Psoas muscle (tissue), 8 donors: ENCODE measurements around the gene LMO7. TPM values are rescaled to one million over a fixed set of nuclear protein-coding genes. Genes with fewer than 3 reads are reported as not detected.

Source experiments
- ATAC-seq, 4 donors: fragments of 200-7000 bp; cut with Tn5 transposase; one replicate each; pipeline ENCODE4 v1.9.1; 2020; ENCODE audit warnings: moderate library complexity in 3 of 4, mild to moderate bottlenecking in 2 of 4
- DNase-seq, 2 donors: peaks; one replicate each; pipeline ENCODE4 v3.0.0-alpha.2; 2020
- H3K27ac ChIP-seq: fragments of 200-600 bp; one replicate; pipeline ENCODE4 v1.8.0; 2022
- H3K27me3 ChIP-seq, 3 donors: fragments of 200-600 bp in 1 of 3; one replicate each; pipeline versions ENCODE4 v1.6.1 to v1.8.0; 2013 to 2022; ENCODE audit warnings: low read length in 2 of 3, mild to moderate bottlenecking in 2 of 3, moderate library complexity in 1 of 3; ENCODE audit not compliant: insufficient read depth in 3 of 3
- H3K36me3 ChIP-seq, 2 donors: fragments of 200-600 bp in 1 of 2; one replicate each; pipeline versions ENCODE4 v1.6.1 to v1.8.0; 2013 to 2022; ENCODE audit warnings: low read depth in 1 of 2, mild to moderate bottlenecking in 1 of 2, moderate library complexity in 1 of 2; ENCODE audit not compliant: insufficient read depth in 1 of 2
- H3K4me1 ChIP-seq: fragments of 200-600 bp; one replicate; pipeline ENCODE4 v1.8.0; 2022
- H3K4me3 ChIP-seq: fragments of 200-600 bp; one replicate; pipeline ENCODE4 v1.8.0; 2022; ENCODE audit warnings: mild to moderate bottlenecking
- H3K9me3 ChIP-seq: fragments of 200-600 bp; one replicate; pipeline ENCODE4 v1.8.0; 2022
- WGBS, 3 donors: extraction: QIAGEN DNeasy Blood & Tissue Kit; methylation state at CpG; one replicate each; pipeline versions ENCODE4 v1.1.6 to v1.1.7; 2013; 5-methylcytosine and 5-hydroxymethylcytosine counted together
- intact Hi-C, 2 donors: fragments of 100-400 bp; cut with DNase I; formaldehyde crosslinking; loops; one replicate each; pipeline versions ENCODE4 v1.11.0 to v1.14.2; 2022
- polyA plus RNA-seq, 3 donors: library from polyadenylated mRNA; stranded (reverse); fragments of 200-250 nt; gene quantifications; one replicate each; pipeline ENCODE4 v1.2.3, GENCODE V29; 2013
- total RNA-seq, 4 donors: library from RNA; stranded (reverse); fragmentation: NEBNext Ultra II Directional in 2 of 4; extraction: Animal tissue kit (Norgen Biotek cat#: 25700) in 2 of 4; gene quantifications; one replicate each; pipeline versions ENCODE4 v1.2.1 to v1.2.4, GENCODE V29; 2021 to 2023
- TF ChIP-seq, protein P1 (sequence below): fragments of 200-600 bp; IDR thresholded peaks from one replicate; pipeline ENCODE4 v1.8.0; 2022; ENCODE audit warnings: antibody characterized with exemption
- donor health status: healthy with polysubstance abuse.
- donor health status: DM: no; HTN: no; CAD: no; lungs with moderate emphysema.
- donor health status: Bipolar disorder and iron deficiency.
- donor health status: healthy.
- donor health status: DM: yes; HTN: yes; CAD: no.
- donor health status: DM: no; HTN: no; CAD: no.
- donor health status: DM: no; HTN: no; CAD: no.
- donor health status: DM: yes; HTN: yes; CAD: no.

The LMO7 gene
- total and polyA plus RNA-seq, 7 donors, result 15.3 to 271 (median 97.9) TPM

DNA sequence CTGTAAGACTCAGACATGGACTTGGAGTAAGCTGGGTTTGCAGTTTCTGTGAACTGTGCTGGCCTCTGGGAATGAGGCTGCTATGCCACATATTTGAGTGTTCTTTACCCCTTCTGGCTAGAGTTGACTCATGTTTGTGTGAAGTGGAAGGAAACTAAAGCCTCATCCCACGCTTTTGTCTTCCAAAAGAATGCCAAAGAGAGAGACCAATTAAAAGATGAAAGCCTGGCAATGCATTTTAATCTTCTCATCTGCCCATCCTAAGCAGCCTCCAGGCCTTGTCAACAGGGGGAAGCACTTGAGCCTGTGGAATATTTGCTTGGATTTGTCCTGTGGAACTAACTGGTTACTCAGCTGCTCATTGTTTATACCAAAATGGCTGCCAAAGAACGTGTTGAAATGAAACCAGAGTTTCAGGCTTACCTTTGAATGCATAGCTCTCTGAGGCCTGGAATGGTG lies 49.1 kb downstream of the LMO7 start:
- H3K27me3 ChIP-seq, result no peaks in the 10 kb centered on the region
- 48 to 70% (median 61%) methylated on average over 2 of the region's 2 CpGs for WGBS, 3 donors
- ATAC-seq (peak in 2 of 4 donors; percentile 38 to 56), DNase-seq (no peak)
- intact Hi-C loops, result loop anchor here in 1 of 2 donors (10.0 kb wide), 1 partner anchor 790 kb away; no protein-coding TSS in a partner anchor
- no peaks in the 10 kb centered on the region for H3K4me1 ChIP-seq
- no peaks in the 10 kb centered on the region for H3K36me3 ChIP-seq
- H3K4me3 ChIP-seq, result no peak overlapping the region
- H3K9me3 ChIP-seq, result no peaks in the 10 kb centered on the region
- TF ChIP-seq, protein P1, sequence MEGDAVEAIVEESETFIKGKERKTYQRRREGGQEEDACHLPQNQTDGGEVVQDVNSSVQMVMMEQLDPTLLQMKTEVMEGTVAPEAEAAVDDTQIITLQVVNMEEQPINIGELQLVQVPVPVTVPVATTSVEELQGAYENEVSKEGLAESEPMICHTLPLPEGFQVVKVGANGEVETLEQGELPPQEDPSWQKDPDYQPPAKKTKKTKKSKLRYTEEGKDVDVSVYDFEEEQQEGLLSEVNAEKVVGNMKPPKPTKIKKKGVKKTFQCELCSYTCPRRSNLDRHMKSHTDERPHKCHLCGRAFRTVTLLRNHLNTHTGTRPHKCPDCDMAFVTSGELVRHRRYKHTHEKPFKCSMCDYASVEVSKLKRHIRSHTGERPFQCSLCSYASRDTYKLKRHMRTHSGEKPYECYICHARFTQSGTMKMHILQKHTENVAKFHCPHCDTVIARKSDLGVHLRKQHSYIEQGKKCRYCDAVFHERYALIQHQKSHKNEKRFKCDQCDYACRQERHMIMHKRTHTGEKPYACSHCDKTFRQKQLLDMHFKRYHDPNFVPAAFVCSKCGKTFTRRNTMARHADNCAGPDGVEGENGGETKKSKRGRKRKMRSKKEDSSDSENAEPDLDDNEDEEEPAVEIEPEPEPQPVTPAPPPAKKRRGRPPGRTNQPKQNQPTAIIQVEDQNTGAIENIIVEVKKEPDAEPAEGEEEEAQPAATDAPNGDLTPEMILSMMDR, result no peak
- H3K27ac ChIP-seq, result no peak overlapping the region

DNA sequence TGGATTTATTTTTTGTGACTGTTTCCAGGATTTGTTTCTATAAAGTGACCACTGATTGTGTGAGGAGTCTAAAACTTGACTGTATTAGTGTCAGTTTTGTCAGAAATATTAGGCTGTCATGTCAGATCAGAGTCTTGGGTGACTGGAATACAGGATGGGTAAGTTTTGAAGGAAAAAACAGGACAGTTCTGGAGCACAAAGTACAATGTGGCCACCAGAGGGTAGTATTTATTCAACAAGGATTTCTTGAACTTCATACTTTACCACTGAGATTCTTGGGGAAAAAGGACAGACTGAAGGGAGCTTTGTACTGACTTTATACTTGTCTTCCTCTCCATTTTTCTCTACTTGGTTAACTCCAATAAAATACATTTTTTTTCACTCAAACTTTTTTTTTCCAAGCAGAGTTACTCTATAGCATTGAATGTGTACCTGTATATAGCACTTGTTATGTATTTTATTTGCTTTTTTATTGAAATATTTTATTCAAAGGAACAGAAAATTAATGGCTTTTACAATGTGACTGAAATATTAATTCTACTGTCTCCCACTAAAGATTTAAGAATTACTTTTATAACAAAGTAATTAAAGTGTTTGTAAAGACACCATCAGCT lies 51.1 kb downstream of the LMO7 start:
- TF ChIP-seq, protein P1, result peak; percentile 58
- no peaks in the 10 kb centered on the region for H3K27me3 ChIP-seq
- no peaks in the 10 kb centered on the region for H3K9me3 ChIP-seq
- H3K27ac ChIP-seq, result no peak overlapping the region
- intact Hi-C loops, result loop anchor here in 1 of 2 donors (10.0 kb wide), 1 partner anchor 788 kb away; no protein-coding TSS in a partner anchor
- no peak overlapping the region for H3K4me3 ChIP-seq
- DNase-seq, result no peak
- no peaks in the 10 kb centered on the region for H3K36me3 ChIP-seq
- no peaks in the 10 kb centered on the region for H3K4me1 ChIP-seq
- peak in 1 of 4 donors; percentile 50 for ATAC-seq

DNA sequence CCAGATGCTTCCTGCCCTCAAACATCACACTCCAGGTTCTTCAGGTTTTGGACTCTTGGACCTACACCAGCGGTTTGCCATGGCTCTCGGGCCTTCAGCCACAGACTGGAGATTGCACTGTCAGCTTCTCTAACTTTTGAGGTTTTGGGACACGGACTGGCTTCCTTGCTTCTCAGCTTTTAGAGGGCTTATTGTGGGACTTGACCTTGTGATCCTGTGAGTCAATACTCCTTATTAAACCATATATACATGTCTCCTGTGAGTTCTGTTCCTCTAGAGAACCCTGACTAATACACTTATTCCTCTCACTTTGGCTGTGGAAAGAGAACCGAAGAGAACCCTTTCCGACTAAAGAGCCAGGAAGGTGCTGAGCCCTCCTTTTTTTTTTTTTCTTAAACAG lies 53.6 kb downstream of the LMO7 start:
- Histone ChIP-seq H3K4me1 (no peaks in the 10 kb centered on the region), H3K9me3 (no peaks in the 10 kb centered on the region), H3K27me3 (no peaks in the 10 kb centered on the region), H3K27ac (no peak overlapping the region), H3K4me3 (no peak overlapping the region), H3K36me3 (peaks cover 0 to 3% of the 10 kb centered on the region in 2 donors)
- WGBS, 3 donors, result 89 to 98% (median 98%) methylated on average over 5 of the region's 5 CpGs
- ATAC-seq (no peak), DNase-seq (no peak)
- TF ChIP-seq, protein P1, result no peak
- intact Hi-C loops, result loop anchor here in 1 of 2 donors (10.0 kb wide), 2 partner anchors 785 to 1295 kb away; no protein-coding TSS in a partner anchor

DNA sequence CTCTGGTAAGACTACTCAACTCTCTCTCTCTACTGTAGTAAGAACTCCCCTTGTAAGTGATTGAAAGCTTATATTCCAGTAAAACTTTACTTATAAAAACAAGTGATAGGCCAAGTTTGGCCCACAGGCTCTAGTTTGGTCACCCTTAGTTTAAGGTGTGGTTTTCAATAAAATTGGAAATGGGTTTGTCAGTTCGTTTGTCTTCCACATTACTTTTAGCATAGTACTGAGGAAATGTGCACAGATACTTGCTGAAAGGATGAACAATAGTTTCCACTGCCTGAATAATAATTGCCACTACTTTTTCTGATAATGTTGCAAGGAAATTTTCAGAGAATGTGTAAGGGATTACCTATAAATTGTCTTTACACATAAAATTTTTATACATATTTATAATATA lies 54.5 kb downstream of the LMO7 start:
- Histone ChIP-seq H3K9me3 (no peaks in the 10 kb centered on the region), H3K4me1 (no peaks in the 10 kb centered on the region), H3K4me3 (no peak overlapping the region), H3K27ac (no peak overlapping the region), H3K36me3 (peaks cover 0 to 3% of the 10 kb centered on the region in 2 donors), H3K27me3 (no peaks in the 10 kb centered on the region)
- intact Hi-C loops, result loop anchor here in 1 of 2 donors (10.0 kb wide), 1 partner anchor 1294 kb away; no protein-coding TSS in a partner anchor
- TF ChIP-seq, protein P1, result no peak
- no peak for ATAC-seq
- DNase-seq, result no peak
- WGBS, 3 donors, result 73 to 84% (median 80%) methylated on average over 1 of the region's 1 CpG
